ENCODE data around the gene CCL25. TPM values are rescaled to one million over a fixed set of nuclear protein-coding genes. Genes with fewer than 3 reads are reported as not detected.

CCL25 gene
- total and polyA plus RNA-seq, 8 donors: 5.1 TPM; not detected in 7

DNA sequence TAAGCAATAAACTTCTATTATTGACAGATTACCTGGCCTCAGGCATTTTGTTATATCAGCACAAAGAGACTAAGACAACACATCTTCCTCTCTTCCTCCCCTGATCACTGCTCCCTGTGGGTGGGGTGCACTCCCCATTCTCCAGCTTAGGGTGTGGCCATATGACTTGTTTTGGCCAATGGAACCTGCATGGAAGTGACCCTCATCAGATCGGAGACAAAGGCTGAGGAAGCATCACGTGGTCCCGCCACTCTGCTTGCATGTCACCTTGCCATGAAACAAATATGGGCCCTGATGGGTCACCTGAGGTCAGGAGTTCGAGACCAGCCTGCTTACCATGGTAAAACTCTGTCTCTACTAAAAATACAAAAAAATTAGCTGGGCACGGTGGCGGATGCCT, 13.7 kb upstream of the CCL25 start:
- Histone ChIP-seq H3K27me3 (peaks cover 0 to 44% (median 0%) of the 10 kb centered on the region in 3 donors), H3K9me3 (no peaks in the 10 kb centered on the region), H3K27ac (no peak overlapping the region), H3K4me3 (no peak overlapping the region), H3K36me3 (no peaks in the 10 kb centered on the region), H3K4me1 (no peaks in the 10 kb centered on the region)
- no peak for DNase-seq
- no peak for TF ChIP-seq EP300 (IDR thresholded peaks at IDR 0.05)
- TF ChIP-seq, protein P1, sequence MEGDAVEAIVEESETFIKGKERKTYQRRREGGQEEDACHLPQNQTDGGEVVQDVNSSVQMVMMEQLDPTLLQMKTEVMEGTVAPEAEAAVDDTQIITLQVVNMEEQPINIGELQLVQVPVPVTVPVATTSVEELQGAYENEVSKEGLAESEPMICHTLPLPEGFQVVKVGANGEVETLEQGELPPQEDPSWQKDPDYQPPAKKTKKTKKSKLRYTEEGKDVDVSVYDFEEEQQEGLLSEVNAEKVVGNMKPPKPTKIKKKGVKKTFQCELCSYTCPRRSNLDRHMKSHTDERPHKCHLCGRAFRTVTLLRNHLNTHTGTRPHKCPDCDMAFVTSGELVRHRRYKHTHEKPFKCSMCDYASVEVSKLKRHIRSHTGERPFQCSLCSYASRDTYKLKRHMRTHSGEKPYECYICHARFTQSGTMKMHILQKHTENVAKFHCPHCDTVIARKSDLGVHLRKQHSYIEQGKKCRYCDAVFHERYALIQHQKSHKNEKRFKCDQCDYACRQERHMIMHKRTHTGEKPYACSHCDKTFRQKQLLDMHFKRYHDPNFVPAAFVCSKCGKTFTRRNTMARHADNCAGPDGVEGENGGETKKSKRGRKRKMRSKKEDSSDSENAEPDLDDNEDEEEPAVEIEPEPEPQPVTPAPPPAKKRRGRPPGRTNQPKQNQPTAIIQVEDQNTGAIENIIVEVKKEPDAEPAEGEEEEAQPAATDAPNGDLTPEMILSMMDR (IDR thresholded peaks at IDR 0.05): no peak
- TF ChIP-seq POLR2A (IDR thresholded peaks at IDR 0.05): no peak
- TF ChIP-seq POLR2AphosphoS5 (IDR thresholded peaks at IDR 0.05): no peak
- WGBS, 5 donors: 70 to 86% (median 76%) methylated on average over 6 of the region's 6 CpGs
- intact Hi-C loops (cut with DNase I; ENCODE audit: low total_unique reads): no loop called here

DNA sequence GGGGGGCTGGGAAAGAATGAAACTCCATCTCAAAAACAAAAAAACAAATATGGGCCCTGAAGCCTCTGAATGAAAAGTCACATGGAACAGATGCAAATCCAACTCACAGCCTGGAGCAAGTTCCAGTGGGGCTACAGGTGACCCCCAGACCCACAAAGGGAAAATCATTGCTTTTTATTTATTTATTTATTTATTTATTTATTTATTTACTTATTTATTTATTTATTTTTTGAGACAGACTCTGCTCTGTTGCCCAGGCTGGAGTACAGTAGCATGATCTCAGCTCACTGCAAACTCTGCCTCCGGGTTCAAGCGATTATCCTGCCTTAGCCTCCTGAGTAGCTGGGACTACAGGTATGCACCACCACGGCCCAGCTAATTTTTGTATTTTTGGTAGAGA, 13.3 kb upstream of the CCL25 start:
- Histone ChIP-seq H3K9me3 (no peaks in the 10 kb centered on the region), H3K4me1 (no peaks in the 10 kb centered on the region), H3K27me3 (peaks cover 0 to 44% (median 0%) of the 10 kb centered on the region in 3 donors), H3K36me3 (no peaks in the 10 kb centered on the region), H3K27ac (no peak overlapping the region), H3K4me3 (no peak overlapping the region)
- intact Hi-C loops (cut with DNase I; ENCODE audit: low total_unique reads): no loop called here
- 87 to 100% (median 97%) methylated on average over 3 of the region's 3 CpGs for WGBS, 5 donors
- DNase-seq: no peak
- TF ChIP-seq POLR2AphosphoS5 (IDR thresholded peaks at IDR 0.05) (no peak), EP300 (IDR thresholded peaks at IDR 0.05) (no peak), POLR2A (IDR thresholded peaks at IDR 0.05) (no peak)
- TF ChIP-seq, protein P1 (IDR thresholded peaks at IDR 0.05): no peak

DNA sequence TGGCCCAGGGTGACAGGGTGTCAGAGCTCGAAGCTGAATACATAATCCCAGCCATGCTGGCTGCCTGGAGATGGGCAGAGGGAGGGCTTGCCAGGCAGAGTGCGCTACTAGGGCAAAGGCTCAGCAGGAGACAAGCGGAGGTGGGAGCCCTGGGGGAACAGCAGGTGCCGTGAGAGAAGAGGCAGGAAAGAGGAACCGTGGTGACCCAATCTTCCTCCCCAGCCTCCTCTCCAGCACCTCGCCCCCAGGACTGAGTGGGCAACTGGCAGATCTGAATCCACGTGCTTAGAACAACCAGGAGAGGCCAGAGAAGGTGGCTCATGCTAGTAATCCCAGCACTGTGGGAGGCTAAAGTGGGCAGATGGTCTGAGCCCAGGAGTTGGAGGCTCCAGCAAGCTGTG, 11.0 kb upstream of the CCL25 start:
- DNase-seq: no peak
- H3K9me3 ChIP-seq: no peaks in the 10 kb centered on the region
- no peak overlapping the region for H3K27ac ChIP-seq
- H3K4me3 ChIP-seq: no peak overlapping the region
- H3K4me1 ChIP-seq: no peaks in the 10 kb centered on the region
- 55 to 68% (median 63%) methylated on average over 6 to 7 of the region's 7 CpGs for WGBS, 5 donors
- H3K27me3 ChIP-seq: peaks cover 0 to 44% (median 0%) of the 10 kb centered on the region in 3 donors
- TF ChIP-seq POLR2A (IDR thresholded peaks at IDR 0.05) (no peak), EP300 (IDR thresholded peaks at IDR 0.05) (no peak), POLR2AphosphoS5 (IDR thresholded peaks at IDR 0.05) (no peak)
- TF ChIP-seq, protein P1 (IDR thresholded peaks at IDR 0.05): no peak
- no peaks in the 10 kb centered on the region for H3K36me3 ChIP-seq
- intact Hi-C loops (cut with DNase I; ENCODE audit: low total_unique reads): no loop called here

DNA sequence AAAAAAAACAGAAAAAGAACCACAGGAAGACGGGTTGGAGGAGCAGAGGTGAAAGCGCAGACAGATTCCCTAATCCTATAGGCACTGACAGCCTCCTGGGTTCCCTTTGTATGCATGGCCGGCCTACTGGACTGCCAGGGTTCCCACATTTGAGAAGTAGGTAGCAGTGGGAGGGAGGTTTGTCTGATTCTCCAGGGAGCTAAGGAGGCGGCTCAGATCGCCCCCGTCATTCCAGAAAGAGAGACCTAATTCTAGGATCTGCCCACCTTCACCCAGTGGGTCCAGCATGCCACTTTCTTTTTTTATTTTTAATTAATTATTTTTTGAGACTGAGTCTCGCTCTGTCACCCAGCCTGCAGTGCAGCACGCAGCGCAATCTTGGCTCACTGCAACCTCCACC, 9.7 kb upstream of the CCL25 start:
- peaks cover 0 to 31% (median 0%) of the 10 kb centered on the region in 3 donors for H3K27me3 ChIP-seq
- WGBS, 5 donors: 86 to 94% (median 93%) methylated on average over 9 of the region's 9 CpGs
- H3K36me3 ChIP-seq: no peaks in the 10 kb centered on the region
- TF ChIP-seq EP300 (IDR thresholded peaks at IDR 0.05): no peak
- TF ChIP-seq POLR2A (IDR thresholded peaks at IDR 0.05): no peak
- TF ChIP-seq POLR2AphosphoS5 (IDR thresholded peaks at IDR 0.05): no peak
- TF ChIP-seq, protein P1 (IDR thresholded peaks at IDR 0.05): no peak
- no peak overlapping the region for H3K27ac ChIP-seq
- no peaks in the 10 kb centered on the region for H3K9me3 ChIP-seq
- intact Hi-C loops (cut with DNase I; ENCODE audit: low total_unique reads): no loop called here
- no peaks in the 10 kb centered on the region for H3K4me1 ChIP-seq
- no peak for DNase-seq
- no peak overlapping the region for H3K4me3 ChIP-seq

Measured in stomach (tissue), 9 donors.